B cell (primary cell): ENCODE data around the gene TEX51. TPM values are rescaled to one million over a fixed set of nuclear protein-coding genes. Genes with fewer than 3 reads are reported as not detected.

Experiments used
- ATAC-seq: fragments of 200-7000 bp; cut with Tn5 transposase; one replicate; pipeline ENCODE4 v1.10.0; 2021; ENCODE audit warnings: low read depth, mild to moderate bottlenecking, moderate number of reproducible peaks, moderate library complexity
- CTCF ChIA-PET: fragments of 350-600 bp; sonication (Branson Sonifier 250); formaldehyde crosslinking; loops from one replicate; lab custom pipeline; 2021; ENCODE audit warnings: antibody characterized with exemption, inconsistent platforms; lab: Charles Lee
- POLR2A ChIA-PET: fragments of 350-600 bp; sonication (Branson Sonifier 250); formaldehyde crosslinking; loops from one replicate; lab custom pipeline; 2021; ENCODE audit warnings: antibody characterized with exemption; lab: Charles Lee
- DNase-seq: peaks from one replicate; pipeline ENCODE4 v3.0.0; 2013
- H2AFZ ChIP-seq: 2 replicates; pipeline ENCODE4 v1.6.1; 2012; ENCODE audit warnings: mild to moderate bottlenecking, low read depth, low read length; ENCODE audit not compliant: insufficient read depth, poor library complexity, severe bottlenecking
- H3K27ac ChIP-seq, 2 donors: 1 replicate in 1 of 2; 2 replicates in 1 of 2; pipeline ENCODE4 v1.5.1; 2012 to 2013; ENCODE audit warnings: low read length in 2 of 2, mild to moderate bottlenecking in 2 of 2, moderate library complexity in 1 of 2
- H3K27me3 ChIP-seq, 4 experiments: fragments of 200-600 bp in 1 of 4; sonication (generic) in 1 of 4; replicated peaks in 1 of 4; 1 replicate in 2 of 4; 2 replicates in 2 of 4; pipeline versions ENCODE4 v1.6.1 to v1.7.0; 2013 to 2016; ENCODE audit warnings: low read length in 3 of 4, mild to moderate bottlenecking in 2 of 4, mixed read lengths in 1 of 4, moderate library complexity in 1 of 4; ENCODE audit not compliant: insufficient read depth in 4 of 4, control insufficient read depth in 3 of 4; ENCODE audit errors: control extremely low read depth in 1 of 4
- H3K36me3 ChIP-seq, 2 experiments: replicated peaks in 1 of 2; 1 replicate in 1 of 2; 2 replicates in 1 of 2; pipeline versions ENCODE4 v1.6.1 to v1.7.1; 2013; ENCODE audit warnings: low read length in 1 of 2; ENCODE audit not compliant: insufficient read depth in 2 of 2, control insufficient read depth in 1 of 2; ENCODE audit errors: control extremely low read depth in 1 of 2, extremely low read depth in 1 of 2
- H3K4me1 ChIP-seq, 2 donors: fragments of 200-600 bp in 1 of 2; sonication (generic) in 1 of 2; 1 replicate in 1 of 2; 2 replicates in 1 of 2; pipeline versions ENCODE4 v1.5.1 to v1.6.1; 2013 to 2017; ENCODE audit warnings: low read length in 2 of 2; ENCODE audit not compliant: control insufficient read depth in 2 of 2, insufficient read depth in 2 of 2
- H3K4me2 ChIP-seq: replicated peaks from 2 replicates; pipeline ENCODE3; 2012; ENCODE audit warnings: mild to moderate bottlenecking, low read depth, low read length; ENCODE audit not compliant: poor library complexity, severe bottlenecking
- H3K4me3 ChIP-seq, 5 experiments: fragments of 200-600 bp in 1 of 5; sonication (generic) in 1 of 5; 1 replicate in 3 of 5; 2 replicates in 2 of 5; pipeline versions ENCODE4 v1.5.1 to v1.7.0; 2011 to 2016; ENCODE audit warnings: low read length in 4 of 5, mild to moderate bottlenecking in 4 of 5, low read depth in 2 of 5, control low read depth in 1 of 5, moderate library complexity in 1 of 5; ENCODE audit not compliant: insufficient read depth in 1 of 5; ENCODE audit errors: control extremely low read depth in 1 of 5, extremely low read depth in 1 of 5
- H3K79me2 ChIP-seq: fragments of 200-600 bp; sonication (generic); one replicate; pipeline ENCODE4 v1.6.0; 2016; ENCODE audit warnings: low read length; ENCODE audit not compliant: control insufficient read depth, insufficient read depth
- H3K9ac ChIP-seq: fragments of 200-600 bp; sonication (generic); 2 replicates; pipeline ENCODE4 v1.6.1; 2017; ENCODE audit warnings: mild to moderate bottlenecking, low read length, moderate library complexity
- H3K9me3 ChIP-seq, 3 donors: one replicate each; pipeline versions ENCODE4 v1.6.1 to v1.7.1; 2013; ENCODE audit warnings: low read length in 2 of 3; ENCODE audit not compliant: control insufficient read depth in 2 of 3, insufficient read depth in 1 of 3; ENCODE audit errors: control extremely low read depth in 1 of 3
- H4K20me1 ChIP-seq: 2 replicates; pipeline ENCODE4 v1.6.0; 2012; ENCODE audit warnings: mild to moderate bottlenecking, low read length; ENCODE audit not compliant: insufficient read depth, control insufficient read depth, poor library complexity, severe bottlenecking
- H3K27ac Mint-ChIP-seq: one replicate; pipeline ENCODE4 v1.8.0; 2021; ENCODE audit warnings: mixed read lengths
- H3K27me3 Mint-ChIP-seq: one replicate; pipeline ENCODE4 v1.8.0; 2021; ENCODE audit warnings: mixed read lengths
- H3K4me1 Mint-ChIP-seq: one replicate; pipeline ENCODE4 v1.8.0; 2021; ENCODE audit warnings: mixed read lengths
- H3K4me3 Mint-ChIP-seq: one replicate; pipeline ENCODE4 v1.8.0; 2021; ENCODE audit warnings: mixed read lengths
- H3K9me3 Mint-ChIP-seq: one replicate; pipeline ENCODE4 v1.8.0; 2022; ENCODE audit warnings: mixed read lengths; ENCODE audit not compliant: insufficient read depth
- EZH2 ChIP-seq: IDR thresholded peaks from 2 replicates; pipeline ENCODE4 v1.6.1; 2012; ENCODE audit warnings: borderline replicate concordance, low read depth, mild to moderate bottlenecking, moderate library complexity, low read length; ENCODE audit not compliant: insufficient read depth, poor library complexity, severe bottlenecking
- WGBS: methylation state at CpG from one replicate; pipeline ENCODE4 v1.1.5; 2013; ENCODE audit warnings: missing lambda C conversion rate; ENCODE audit not compliant: insufficient coverage; 5-methylcytosine and 5-hydroxymethylcytosine counted together
- intact Hi-C: fragments of 100-400 bp; cut with micrococcal nuclease; formaldehyde crosslinking; loops from one replicate; pipeline ENCODE4 v1.10.0; 2022
- polyA plus RNA-seq: library from polyadenylated mRNA; depleted of rRNA; stranded (reverse); fragments of >200 nt; gene quantifications from 2 replicates; pipeline ENCODE4 v1.2.3, GENCODE V29; 2012
- total RNA-seq, 2 donors: library from RNA; stranded (reverse); fragments of 120-200 nt in 1 of 2; gene quantifications; 1 replicate in 1 of 2; 2 replicates in 1 of 2; pipeline versions ENCODE4 v1.2.3 to v1.2.4, GENCODE V29; 2013 to 2022
- TF ChIP-seq, protein P1 (sequence below): fragments of 200-600 bp; IDR thresholded peaks from one replicate; pipeline ENCODE4 v1.8.0; 2022; ENCODE audit warnings: antibody characterized with exemption, mild to moderate bottlenecking

The TEX51 gene
- total and polyA plus RNA-seq, 2 donors (not counting 1 experiment from before 2014, with no cell fraction given): not detected

DNA sequence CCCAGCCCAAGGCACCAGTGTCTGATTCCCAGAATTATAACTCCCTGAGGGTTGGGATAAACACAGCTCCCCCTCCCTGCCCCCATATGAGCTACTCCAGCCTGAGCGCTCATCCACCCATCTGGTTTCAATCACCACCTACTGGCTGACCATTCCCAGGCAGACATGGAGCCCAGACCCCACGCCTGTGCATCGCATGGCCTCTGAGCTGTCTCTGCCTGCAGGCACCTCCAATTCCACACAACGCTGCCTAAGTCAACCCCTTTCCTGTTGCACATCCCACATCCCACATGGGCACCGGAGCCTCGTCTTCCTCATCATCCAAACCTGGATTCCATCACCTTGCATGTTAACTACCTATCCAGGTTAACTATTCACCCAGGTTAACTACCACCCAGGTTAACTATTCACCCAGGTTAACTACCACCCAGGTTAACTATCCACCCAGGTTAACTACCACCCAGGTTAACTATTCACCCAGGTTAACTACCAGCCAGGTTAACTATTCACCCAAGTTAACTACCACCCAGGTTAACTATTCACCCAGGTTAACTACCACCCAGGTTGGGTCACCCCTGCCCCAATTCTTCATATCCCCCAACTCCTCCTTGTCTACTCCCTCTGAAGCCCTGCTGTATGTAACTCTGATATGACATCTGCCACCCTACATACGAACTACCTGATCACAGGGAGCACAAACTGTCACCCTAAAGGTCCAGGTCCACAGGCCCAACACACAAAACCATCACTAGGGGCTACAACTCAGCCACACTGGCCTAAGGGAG lies 47.8 kb downstream of the TEX51 start:
- no peak for TF ChIP-seq EZH2
- TF ChIP-seq, protein P1, sequence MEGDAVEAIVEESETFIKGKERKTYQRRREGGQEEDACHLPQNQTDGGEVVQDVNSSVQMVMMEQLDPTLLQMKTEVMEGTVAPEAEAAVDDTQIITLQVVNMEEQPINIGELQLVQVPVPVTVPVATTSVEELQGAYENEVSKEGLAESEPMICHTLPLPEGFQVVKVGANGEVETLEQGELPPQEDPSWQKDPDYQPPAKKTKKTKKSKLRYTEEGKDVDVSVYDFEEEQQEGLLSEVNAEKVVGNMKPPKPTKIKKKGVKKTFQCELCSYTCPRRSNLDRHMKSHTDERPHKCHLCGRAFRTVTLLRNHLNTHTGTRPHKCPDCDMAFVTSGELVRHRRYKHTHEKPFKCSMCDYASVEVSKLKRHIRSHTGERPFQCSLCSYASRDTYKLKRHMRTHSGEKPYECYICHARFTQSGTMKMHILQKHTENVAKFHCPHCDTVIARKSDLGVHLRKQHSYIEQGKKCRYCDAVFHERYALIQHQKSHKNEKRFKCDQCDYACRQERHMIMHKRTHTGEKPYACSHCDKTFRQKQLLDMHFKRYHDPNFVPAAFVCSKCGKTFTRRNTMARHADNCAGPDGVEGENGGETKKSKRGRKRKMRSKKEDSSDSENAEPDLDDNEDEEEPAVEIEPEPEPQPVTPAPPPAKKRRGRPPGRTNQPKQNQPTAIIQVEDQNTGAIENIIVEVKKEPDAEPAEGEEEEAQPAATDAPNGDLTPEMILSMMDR: no peak
- H3K9me3 Mint-ChIP-seq: peaks cover 4% of the 10 kb centered on the region
- 91% methylated on average over 6 of the region's 7 CpGs for WGBS
- no peaks in the 10 kb centered on the region for H3K4me1 ChIP-seq
- ChIA-PET CTCF (no interaction called here), POLR2A (no interaction called here)
- no peak overlapping the region for H3K9ac ChIP-seq
- no peak overlapping the region for H3K27ac Mint-ChIP-seq
- H3K4me3 ChIP-seq: no peak overlapping the region
- peaks cover 9% of the 10 kb centered on the region for H3K27me3 Mint-ChIP-seq
- H3K79me2 ChIP-seq: no peaks in the 10 kb centered on the region
- H3K27me3 ChIP-seq: peaks cover 0 to 3% (median 0%) of the 10 kb centered on the region in 4 experiments
- peaks cover 0 to 10% (median 0%) of the 10 kb centered on the region in 3 donors for H3K9me3 ChIP-seq
- no peaks in the 10 kb centered on the region for H3K4me1 Mint-ChIP-seq
- no peaks in the 10 kb centered on the region for H4K20me1 ChIP-seq
- no peak overlapping the region for H2AFZ ChIP-seq
- no peak for DNase-seq
- no peak overlapping the region for H3K4me2 ChIP-seq
- intact Hi-C loops: no loop called here
- no peak for ATAC-seq
- no peak overlapping the region for H3K4me3 Mint-ChIP-seq
- H3K27ac ChIP-seq: no peak overlapping the region
- H3K36me3 ChIP-seq: no peaks in the 10 kb centered on the region

DNA sequence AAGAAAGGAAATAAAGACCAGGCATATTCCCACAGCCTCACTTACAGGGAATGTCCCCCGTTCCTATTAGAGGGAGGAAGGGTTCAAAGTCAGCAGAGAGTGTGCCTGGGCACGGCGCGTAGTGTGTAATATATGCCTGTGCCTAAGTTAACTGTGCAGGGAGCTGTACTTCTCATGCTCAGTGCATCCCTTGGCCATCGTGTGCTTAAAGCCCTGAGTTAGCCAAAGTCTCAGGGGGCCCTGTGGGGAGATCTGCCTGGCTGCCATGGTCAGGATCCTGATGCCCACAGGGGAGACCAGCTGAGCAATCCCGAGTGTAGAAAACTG lies 48.4 kb downstream of the TEX51 start:
- Mint-ChIP-seq H3K4me3 (no peak overlapping the region), H3K27ac (no peak overlapping the region), H3K9me3 (peaks cover 4% of the 10 kb centered on the region), H3K27me3 (peaks cover 8% of the 10 kb centered on the region), H3K4me1 (no peaks in the 10 kb centered on the region)
- Histone ChIP-seq H3K4me1 (no peaks in the 10 kb centered on the region), H3K9ac (no peak overlapping the region), H3K36me3 (no peaks in the 10 kb centered on the region), H3K27me3 (peaks cover 0 to 3% (median 0%) of the 10 kb centered on the region in 4 experiments), H3K4me2 (no peak overlapping the region), H2AFZ (no peak overlapping the region), H3K27ac (no peak overlapping the region), H3K79me2 (no peaks in the 10 kb centered on the region), H4K20me1 (no peaks in the 10 kb centered on the region), H3K9me3 (peaks cover 0 to 10% (median 0%) of the 10 kb centered on the region in 3 donors), H3K4me3 (no peak overlapping the region)
- ChIA-PET CTCF (no interaction called here), POLR2A (no interaction called here)
- TF ChIP-seq, protein P1: no peak
- TF ChIP-seq EZH2: no peak
- intact Hi-C loops: no loop called here
- 95% methylated on average over 4 of the region's 6 CpGs for WGBS
- ATAC-seq (no peak), DNase-seq (no peak)
